Posterior vena cava (tissue), 2 donors: ENCODE data around the gene PRDX5. TPM values are rescaled to one million over a fixed set of nuclear protein-coding genes. Genes with fewer than 3 reads are reported as not detected.
A peak's percentile ranks its signal among the peaks of the same experiment; 100 is the strongest.

Experiments
- DNase-seq: peaks from one replicate; pipeline ENCODE4 v3.0.0-alpha.2; 2020; ENCODE audit warnings: low spot score
- intact Hi-C, 2 donors: fragments of 100-400 bp; cut with DNase I; formaldehyde crosslinking; loops; one replicate each; pipeline versions ENCODE4 v1.14.1 to v1.14.2; 2022 to 2023
- total RNA-seq, 2 donors: library from RNA; stranded (reverse); fragmentation: NEBNext Ultra II Directional; extraction: Animal tissue kit (Norgen Biotek cat#: 25700); gene quantifications; one replicate each; pipeline ENCODE4 v1.2.1, GENCODE V29; 2021
- donor health status: DM: yes; HTN: yes; CAD: no.
- donor health status: DM: yes; HTN: yes; CAD: no.

Gene PRDX5
- total RNA-seq, 2 donors from 2014 or later: 82.7 to 98.6 TPM

DNA sequence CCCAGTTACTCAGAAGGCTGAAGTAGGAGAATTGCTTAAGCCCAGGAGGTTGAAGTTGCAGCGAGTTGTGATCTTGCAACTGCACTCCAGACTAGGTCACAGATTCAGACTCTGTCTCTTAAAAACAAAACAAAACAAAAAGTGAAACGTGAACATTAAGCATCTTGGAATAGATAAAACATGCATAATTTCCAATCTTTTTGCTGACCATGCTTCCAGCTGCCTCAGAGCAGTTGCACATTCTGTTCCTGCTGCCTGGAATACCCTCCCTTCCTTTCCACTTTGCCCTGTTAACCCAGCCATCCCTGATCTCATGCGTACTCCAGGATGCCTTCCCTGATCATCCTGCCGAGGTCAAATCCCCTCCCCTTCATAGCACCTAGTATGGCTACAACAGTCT, 21.4 kb downstream of the PRDX5 start:
- intact Hi-C loops: no loop called here
- no peak for DNase-seq

DNA sequence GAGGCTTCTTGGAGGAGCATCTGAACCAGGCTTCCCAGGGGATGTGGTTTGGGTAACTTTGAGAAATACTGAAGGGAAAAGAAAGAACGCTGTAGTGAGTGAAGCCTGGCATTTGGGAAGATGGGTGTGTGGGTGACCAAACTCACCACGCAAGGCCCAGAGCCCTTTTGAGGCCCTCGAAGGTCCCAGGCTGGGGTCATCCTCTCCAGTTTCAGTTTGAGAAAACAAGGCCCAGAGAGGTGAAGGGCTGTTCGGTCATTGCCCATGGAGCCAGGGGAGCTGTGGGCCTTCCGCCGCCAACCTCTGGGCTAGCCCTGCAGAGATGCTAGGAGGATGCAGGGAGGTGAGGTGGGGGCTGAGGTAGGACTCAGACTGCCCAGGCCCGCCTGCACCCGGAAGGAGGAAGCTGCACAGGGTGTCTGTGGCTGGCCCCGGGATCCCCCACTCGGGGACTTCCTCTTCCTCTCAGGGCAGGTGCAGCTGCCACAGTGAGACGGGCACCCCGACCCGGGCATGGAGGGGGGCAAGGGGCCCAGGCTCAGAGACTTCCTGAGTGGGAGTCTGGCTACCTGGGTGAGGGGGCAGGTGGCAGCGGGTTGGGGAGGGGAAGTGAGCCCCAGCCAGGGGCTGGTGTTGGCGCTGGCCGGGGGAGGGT, 22.0 kb downstream of the PRDX5 start, which contains the start of gene CCDC88B:
CCDC88B (plus strand) TSS at position 451 of the 655 bp plus-strand sequence; CDS start at position 514, 63 bp downstream.
- intact Hi-C loops: no loop called here
- peak; percentile 92 for DNase-seq

DNA sequence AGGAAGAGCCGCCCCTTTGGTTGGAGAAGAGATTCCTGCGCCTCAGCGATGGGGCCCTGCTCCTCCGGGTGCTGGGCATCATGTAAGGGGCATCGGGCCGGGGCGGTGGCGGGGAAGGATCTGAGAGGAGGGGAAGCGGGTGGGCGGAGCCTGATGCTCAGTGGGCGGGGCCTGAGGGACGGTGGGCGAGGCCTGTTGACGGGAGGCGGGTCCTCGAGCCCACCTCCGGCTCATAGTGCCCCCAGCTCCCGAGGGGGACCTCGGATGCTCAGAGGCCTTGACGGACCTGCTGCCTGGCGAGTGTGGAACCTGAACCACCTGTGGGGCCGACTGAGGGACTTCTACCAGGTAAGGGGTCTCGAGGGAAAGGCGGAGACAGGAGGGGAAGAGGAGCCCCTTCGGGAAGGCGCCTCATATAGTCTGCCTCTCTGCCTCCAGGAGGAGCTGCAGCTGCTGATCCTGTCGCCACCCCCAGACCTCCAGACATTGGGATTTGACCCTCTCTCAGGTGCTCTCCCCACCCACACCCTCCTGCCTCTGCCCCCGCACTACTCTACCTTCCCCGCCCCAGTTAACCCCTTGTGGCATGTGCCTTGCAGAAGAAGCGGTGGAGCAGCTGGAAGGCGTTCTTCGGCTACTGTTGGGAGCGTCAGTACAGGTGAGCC, 22.9 kb downstream of the PRDX5 start:
- peak; percentile 87 for DNase-seq
- intact Hi-C loops: no loop called here

DNA sequence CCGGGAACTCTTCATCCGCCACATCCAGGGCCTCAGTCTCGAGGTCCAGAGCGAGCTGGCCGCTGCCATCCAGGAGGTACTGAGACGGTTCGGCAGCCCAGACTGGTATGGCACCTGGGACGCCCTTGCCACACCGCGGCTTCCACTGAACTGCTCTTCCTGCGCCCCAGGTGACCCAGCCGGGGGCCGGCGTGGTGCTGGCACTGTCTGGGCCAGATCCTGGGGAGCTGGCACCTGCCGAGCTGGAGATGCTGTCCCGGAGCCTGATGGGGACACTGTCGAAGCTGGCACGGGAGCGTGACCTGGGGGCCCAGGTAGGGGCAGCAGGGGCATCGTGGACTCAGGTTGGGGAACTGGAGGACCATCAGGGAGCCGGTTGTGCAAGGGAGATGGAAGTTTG, 23.5 kb downstream of the PRDX5 start:
- DNase-seq: peak; percentile 80

DNA sequence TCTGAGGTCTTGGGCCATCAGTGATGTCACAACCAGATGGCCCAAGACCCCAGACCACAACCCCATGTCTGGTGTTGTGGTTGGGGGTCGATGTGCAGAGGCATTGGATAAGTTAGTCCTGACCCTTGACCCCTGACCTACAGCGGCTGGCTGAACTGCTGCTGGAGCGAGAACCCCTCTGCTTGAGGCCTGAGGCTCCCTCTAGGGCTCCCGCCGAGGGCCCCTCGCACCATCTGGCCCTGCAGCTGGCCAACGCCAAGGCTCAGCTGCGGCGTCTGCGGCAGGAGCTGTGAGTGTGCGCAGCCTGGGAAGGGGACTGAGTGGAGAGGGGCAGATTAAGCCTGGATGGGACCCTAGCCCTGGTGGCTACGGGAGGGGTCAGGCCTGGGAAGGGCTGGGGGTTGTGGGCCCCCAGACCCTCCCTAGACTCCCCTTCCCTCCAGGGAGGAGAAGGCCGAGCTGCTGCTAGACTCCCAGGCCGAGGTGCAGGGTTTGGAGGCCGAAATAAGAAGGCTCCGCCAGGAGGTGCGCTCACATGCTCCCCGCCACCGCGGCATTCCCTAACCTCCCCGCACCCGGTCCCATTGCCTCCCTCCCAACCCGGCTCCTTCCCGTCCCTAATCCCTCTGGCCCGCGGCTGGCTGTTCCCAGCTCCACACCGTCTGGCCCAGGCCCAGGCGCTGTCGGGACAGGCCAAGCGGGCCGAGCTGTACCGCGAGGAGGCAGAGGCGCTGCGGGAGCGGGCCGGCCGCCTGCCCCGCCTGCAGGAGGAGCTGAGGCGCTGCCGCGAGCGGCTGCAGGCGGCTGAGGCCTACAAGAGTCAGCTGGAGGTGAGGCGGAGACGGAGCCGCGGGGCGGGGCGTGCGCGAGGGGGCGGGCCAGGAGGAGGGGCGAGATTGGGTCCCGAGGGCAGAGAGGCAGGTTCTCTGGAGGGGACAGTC, 24.2 kb downstream of the PRDX5 start:
- DNase-seq: peak; percentile 97
- intact Hi-C loops: no loop called here

More for the DNA sequence above, 23.5 kb downstream of the PRDX5 start:
- intact Hi-C loops: no loop called here

DNA sequence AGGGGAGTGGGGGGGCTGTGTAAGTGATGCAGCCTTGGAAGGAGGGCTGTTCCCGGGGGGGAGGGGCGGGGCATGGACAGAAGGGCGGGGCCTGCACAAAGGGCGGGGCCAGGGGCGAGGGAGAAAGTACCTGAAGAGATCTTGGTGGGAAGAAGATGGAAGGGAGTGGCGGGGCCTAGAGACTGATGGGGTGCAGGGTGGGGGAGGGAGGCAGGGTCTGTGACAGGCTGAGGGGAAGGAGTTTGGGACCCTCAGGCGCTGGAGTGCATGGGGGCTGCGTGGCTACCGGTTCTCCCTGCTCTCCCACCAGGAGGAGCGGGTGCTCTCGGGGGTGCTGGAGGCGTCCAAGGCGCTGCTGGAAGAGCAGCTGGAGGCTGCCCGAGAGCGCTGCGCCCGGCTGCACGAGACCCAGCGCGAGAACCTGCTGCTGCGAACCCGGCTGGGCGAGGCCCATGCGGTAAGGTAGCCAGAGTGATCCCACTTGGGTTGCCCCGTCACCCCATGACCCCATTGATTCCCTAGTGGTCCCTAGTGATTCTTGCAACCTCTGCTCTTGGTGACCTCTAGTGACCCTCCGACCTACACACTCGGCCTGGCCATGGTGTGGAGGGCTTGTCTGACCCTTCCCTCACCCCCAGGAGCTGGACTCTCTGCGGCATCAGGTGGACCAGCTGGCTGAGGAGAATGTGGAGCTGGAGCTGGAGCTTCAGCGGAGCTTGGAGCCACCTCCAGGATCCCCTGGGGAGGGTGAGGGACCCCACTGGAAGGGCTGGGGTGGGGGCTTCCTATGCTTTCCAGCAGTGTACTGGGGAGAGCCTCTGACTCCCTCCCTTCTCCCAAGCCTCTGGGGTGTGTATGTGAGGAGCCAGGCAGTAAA, 25.2 kb downstream of the PRDX5 start:
- no peak for DNase-seq
- intact Hi-C loops: no loop called here

DNA sequence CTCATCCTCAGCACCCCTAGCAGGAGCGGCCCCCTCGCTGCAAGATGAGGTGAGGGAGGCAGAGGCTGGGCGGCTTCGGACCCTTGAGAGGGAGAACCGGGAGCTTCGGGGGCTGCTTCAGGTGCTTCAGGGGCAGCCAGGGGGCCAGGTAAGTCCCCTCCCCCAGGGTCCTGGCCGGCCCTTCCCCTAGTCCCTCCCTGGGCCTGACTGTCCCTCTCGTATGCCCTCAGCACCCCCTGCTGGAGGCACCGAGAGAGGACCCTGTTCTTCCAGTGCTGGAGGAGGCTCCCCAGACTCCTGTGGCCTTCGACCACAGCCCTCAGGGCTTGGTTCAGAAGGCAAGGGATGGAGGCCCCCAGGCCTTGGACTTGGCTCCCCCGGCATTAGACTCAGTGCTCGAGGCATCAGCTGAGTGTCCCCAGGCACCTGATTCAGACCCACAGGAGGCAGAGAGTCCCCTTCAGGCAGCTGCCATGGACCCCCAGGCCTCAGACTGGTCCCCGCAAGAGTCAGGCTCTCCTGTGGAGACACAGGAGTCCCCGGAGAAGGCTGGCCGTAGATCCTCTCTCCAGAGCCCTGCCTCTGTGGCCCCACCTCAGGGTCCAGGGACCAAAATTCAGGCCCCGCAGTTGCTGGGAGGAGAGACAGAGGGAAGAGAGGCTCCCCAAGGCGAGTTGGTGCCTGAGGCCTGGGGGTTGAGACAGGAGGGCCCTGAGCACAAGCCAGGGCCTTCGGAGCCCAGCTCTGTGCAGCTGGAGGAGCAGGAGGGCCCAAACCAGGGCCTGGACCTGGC, 26.0 kb downstream of the PRDX5 start:
- no peak for DNase-seq
- intact Hi-C loops: no loop called here

DNA sequence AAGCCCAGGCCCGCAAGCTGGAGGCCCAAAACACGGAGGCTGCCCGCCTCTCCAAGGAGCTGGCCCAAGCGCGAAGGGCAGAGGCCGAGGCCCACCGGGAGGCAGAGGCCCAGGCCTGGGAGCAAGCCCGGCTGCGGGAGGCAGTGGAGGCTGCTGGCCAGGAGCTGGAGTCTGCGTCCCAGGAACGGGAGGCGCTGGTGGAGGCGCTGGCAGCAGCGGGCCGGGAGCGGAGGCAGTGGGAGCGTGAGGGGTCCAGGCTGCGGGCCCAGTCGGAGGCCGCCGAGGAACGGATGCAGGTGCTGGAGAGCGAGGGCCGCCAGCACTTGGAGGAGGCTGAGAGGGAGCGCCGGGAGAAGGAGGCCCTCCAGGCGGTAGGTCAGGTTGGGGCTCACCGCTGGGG, 26.9 kb downstream of the PRDX5 start:
- no peak for DNase-seq
- intact Hi-C loops: no loop called here

DNA sequence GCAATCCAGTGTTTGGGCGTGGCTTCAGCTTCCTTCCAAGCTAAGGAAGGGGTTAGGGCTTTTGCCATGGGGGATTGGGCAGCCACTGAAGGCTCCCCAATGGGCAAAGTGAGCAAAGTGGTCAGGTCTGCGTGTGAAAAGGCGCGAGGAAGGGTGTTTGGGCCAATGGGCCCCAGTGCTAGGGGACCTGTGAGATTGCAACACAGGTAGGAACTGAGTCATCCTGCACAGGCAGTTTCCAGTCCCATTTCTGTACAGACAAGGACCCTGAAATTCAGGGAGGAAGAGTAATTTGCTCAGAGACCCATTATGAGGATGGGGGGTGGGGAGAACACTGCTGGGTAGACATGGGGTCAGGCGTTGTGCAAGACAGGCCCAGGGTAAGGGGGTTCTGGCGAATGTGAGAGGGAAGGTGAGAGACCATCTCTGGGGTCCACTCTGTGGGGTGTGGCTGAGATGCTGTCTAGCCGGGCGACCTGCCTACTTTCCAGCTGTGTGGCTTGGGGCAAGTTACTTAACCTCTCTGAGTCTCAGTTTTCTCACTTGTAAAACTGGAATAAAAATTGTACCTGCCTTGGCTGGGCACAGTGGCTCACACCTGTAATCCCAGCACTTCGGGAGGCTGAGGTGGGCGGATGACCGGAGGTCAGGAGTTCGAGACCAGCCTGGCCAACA, 29.4 kb downstream of the PRDX5 start:
- intact Hi-C loops: no loop called here
- DNase-seq: no peak

DNA sequence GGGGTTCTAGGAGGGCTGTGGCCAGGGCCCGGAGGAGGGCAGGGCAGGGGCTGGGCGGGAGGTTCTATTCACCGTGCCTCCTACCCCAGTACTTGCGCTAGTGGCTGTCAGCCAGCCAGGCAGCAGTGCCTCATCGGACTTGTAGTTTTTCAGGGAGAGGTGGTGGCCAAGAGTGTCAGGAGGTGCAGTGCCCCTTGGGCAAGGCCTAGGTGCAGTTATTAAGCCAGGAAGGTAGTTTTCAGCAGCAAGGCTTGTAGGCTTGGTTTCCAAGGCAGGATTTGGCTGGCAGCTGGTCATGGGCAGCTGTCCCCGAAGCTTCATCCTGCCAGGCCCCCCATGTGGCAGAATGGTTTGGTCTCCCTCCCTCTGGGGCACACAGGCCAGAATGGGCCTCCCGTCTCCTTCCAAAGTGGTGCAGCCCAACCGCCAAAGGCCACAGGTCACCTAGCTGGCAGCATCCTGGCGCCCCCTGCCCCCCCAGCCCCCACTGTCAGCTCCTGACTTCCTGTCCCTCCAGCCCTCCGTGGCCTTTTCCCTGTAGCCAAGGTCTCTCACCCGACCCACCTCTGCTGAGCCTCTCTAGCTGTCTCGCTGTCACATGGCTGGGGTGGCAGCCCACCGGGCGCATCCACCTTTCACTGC, 30.6 kb downstream of the PRDX5 start:
- DNase-seq: peak; percentile 62
- intact Hi-C loops: no loop called here

DNA sequence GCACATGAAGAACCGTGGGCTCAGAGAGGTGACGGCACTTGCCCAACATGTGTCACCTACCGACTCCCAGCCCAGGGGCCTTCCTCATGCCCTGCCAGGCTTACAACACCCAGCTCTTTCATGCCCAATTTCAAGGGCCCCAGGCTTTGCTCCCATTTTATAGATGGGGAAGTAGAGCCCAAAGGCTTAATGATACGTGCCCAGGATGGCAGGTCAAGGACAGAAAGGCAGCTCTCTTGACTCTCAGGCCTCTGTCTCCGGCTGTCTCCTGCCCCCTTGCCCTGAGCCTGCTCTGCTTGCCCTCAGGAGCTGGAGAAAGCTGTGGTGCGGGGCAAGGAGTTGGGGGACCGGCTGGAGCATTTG, 31.1 kb downstream of the PRDX5 start:
- intact Hi-C loops: no loop called here
- no peak for DNase-seq

DNA sequence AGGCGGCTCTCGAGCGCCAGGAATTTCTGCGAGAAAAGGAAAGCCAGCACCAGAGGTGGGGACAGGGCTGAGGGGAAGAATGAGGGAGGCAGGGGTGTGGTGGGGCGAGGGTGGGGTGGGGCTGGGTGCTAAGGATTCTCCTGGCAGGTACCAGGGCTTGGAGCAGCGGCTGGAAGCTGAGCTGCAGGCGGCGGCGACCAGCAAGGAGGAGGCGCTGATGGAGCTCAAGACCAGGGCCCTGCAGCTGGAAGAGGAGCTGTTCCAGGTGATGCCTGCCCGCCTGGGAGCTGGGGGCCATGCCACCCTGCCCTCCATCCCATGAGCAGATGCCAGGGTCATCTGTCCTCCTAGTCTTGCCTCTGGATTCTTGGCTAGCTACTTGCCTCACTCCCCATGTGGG, 31.5 kb downstream of the PRDX5 start:
- intact Hi-C loops: no loop called here
- no peak for DNase-seq

DNA sequence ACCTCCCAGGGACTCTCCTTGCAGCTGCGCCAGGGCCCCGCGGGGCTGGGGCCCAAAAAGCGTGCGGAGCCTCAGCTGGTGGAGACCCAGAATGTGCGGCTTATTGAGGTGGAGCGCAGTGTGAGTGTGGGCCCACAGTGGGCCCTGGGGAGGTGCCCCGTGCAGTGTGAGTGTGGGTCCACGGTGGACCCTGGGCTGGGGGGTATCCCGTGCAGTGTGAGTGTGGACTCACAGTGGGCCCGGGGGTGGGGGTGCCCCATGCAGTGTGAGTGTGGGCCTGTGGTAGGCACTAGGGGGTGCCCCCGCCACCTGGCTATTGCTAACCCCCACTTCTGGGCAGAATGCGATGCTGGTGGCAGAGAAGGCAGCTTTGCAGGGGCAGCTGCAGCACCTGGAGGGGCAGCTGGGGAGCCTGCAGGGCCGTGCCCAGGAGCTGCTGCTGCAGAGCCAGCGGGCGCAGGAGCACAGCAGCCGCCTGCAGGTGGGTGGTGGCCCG, 33.3 kb downstream of the PRDX5 start:
- intact Hi-C loops: loop anchor here in 1 of 2 donors (5.0 kb wide), 1 partner anchor 39 kb away; no protein-coding TSS in a partner anchor
- no peak for DNase-seq

DNA sequence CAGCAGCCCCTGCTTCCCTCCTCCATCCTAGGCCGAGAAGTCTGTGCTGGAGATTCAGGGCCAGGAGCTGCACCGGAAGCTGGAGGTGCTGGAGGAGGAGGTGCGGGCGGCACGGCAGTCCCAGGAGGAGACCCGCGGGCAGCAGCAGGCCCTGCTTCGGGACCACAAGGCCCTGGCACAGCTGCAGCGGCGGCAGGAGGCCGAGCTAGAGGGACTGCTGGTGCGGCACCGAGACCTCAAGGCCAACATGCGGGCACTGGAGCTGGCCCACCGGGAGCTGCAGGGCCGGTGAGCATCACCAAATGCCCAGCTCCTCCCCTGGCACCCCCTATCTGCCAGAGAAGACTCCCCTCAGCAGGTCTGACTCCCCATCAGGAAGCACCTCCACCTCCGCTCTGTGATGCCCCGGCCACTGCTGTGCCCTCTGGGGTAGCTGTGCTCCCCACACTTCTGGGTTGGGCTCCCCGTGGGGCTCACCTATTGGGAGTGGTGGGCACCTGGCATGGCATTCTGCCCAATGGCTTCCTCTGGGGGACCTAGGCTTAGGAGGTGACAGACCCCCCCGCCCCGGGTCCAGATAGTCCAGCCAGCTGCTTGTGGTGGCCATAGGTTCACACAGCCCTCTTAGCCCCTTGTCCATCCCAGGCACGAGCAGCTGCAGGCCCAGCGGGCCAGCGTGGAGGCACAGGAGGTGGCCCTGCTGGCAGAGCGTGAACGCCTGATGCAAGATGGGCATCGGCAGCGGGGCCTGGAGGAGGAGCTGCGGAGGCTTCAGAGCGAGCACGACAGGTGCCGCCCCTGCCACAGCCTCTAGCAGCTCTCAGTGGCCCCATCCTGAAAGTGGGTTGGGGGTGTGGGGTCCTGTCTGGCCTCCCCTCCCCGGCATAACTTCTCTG, 34.4 kb downstream of the PRDX5 start:
- intact Hi-C loops: loop anchor here in 1 of 2 donors (5.0 kb wide), 1 partner anchor 40 kb away; no protein-coding TSS in a partner anchor
- DNase-seq: no peak

DNA sequence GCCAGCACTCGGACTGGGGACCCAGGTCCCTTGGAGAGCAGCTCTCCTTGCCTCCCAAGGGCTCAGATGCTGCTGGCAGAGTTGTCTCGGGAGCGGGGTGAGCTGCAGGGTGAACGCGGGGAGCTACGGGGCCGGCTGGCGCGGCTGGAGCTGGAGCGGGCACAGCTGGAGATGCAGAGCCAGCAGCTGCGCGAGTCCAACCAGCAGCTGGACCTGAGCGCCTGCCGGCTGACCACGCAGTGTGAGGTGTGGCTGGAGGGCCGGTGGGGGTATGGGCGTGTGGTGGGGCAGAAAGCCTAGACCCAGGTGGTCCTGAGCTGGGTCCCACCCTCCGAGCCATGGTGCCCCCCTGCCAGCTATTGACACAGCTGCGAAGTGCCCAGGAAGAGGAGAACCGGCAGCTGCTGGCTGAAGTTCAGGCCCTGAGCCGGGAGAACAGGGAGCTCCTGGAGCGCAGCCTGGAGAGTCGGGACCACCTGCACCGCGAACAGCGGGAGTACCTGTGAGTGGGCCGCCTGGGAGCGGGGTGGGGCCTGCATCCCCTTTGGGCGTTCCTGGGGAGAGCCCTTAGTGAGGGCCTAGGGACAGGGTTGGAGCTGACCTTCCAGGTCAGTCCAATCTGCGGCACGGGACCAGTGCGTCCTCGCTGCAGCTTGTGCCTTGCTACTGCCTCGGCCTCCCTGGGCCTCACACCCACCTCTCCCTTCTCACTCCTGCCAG, 35.2 kb downstream of the PRDX5 start:
- no peak for DNase-seq
- intact Hi-C loops: loop anchor here in 1 of 2 donors (5.0 kb wide), 1 partner anchor 41 kb away; no protein-coding TSS in a partner anchor
